ENCODE data around the gene ARL14.

The ARL14 gene

DNA sequence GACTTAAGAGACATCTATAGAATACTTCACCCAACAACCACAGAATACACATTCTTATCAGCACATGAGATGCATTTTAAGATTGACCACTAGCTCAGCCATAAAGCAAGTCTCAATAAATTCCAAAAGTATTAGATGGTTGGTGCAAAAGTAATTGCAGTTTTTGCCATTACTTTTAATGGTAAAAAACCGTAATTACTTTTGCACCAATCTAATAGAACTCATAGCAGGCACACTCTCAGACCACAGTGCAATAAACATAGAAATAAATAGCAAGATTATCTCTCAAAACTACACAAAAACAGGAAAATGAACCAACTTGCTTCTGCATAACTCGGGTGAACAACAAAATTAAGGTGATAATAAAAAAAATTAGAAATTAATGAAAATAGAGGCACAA is 45.4 kb downstream of the ARL14 start:
- Mint-ChIP-seq H3K9me3 (no peaks in the 10 kb centered on the region), H3K27me3 (ENCODE audit: low read depth) (peaks cover 6% of the 10 kb centered on the region), H3K27ac (no peak overlapping the region), H3K4me1 (ENCODE audit: low read depth) (no peaks in the 10 kb centered on the region), H3K36me3 (ENCODE audit: low read depth) (no peaks in the 10 kb centered on the region), H3K4me3 (no peak overlapping the region)

GRCh38 chr3:160725338-160725737 is 48.4 kb downstream of the ARL14 start:
- Mint-ChIP-seq H3K9me3 (no peaks in the 10 kb centered on the region), H3K4me1 (ENCODE audit: low read depth) (no peaks in the 10 kb centered on the region), H3K4me3 (no peak overlapping the region), H3K27ac (no peak overlapping the region), H3K36me3 (ENCODE audit: low read depth) (no peaks in the 10 kb centered on the region), H3K27me3 (ENCODE audit: low read depth) (peaks cover 6% of the 10 kb centered on the region)
